HG03095 (cell line): ENCODE data around the gene NKAIN2.
"Not testable (repeated sequence)": the region's sequence is repeated elsewhere in the genome, so short reads cannot be mapped to it uniquely, and the experiment has no call there.

ENCODE experiments used
- ATAC-seq: cut with Tn5 transposase; IDR thresholded peaks from one replicate; pipeline ENCODE4 v1.9.1; 2021; ENCODE audit warnings: moderate library complexity; ENCODE audit not compliant: unreplicated experiment

NKAIN2 gene

GRCh38 chr6:124551711-124552233 is 748.1 kb downstream of the NKAIN2 start:
- ATAC-seq, result no peak

GRCh38 chr6:124557873-124558272 is 754.2 kb downstream of the NKAIN2 start:
- ATAC-seq, result no peak

- not testable (repeated sequence) for ATAC-seq
These were observed 756.4 kb downstream of the NKAIN2 start for GRCh38 chr6:124560078-124560477.

GRCh38 chr6:124560873-124561567 is 757.4 kb downstream of the NKAIN2 start:
- ATAC-seq, result no peak

GRCh38 chr6:124561635-124562130 is 758.0 kb downstream of the NKAIN2 start:
- no peak for ATAC-seq

GRCh38 chr6:124564125-124564524 is 760.5 kb downstream of the NKAIN2 start:
- not testable (repeated sequence) for ATAC-seq

- no peak for ATAC-seq
These were observed 763.7 kb downstream of the NKAIN2 start for GRCh38 chr6:124567401-124567800.

- ATAC-seq, result no peak
These were observed 770.3 kb downstream of the NKAIN2 start for GRCh38 chr6:124573953-124574352.

GRCh38 chr6:124577734-124578281 is 774.1 kb downstream of the NKAIN2 start:
- ATAC-seq, result no peak

GRCh38 chr6:124590001-124590400 is 786.3 kb downstream of the NKAIN2 start:
- ATAC-seq, result no peak

GRCh38 chr6:124599656-124600055 is 796.0 kb downstream of the NKAIN2 start:
- no peak for ATAC-seq

- ATAC-seq, result no peak
These were observed 801.1 kb downstream of the NKAIN2 start for GRCh38 chr6:124604719-124605118.

- ATAC-seq, result no peak
These were observed 803.5 kb downstream of the NKAIN2 start for GRCh38 chr6:124607119-124607627.

GRCh38 chr6:124613031-124613430 is 809.4 kb downstream of the NKAIN2 start:
- no peak for ATAC-seq

GRCh38 chr6:124622351-124622750 is 818.7 kb downstream of the NKAIN2 start:
- ATAC-seq, result no peak

- no peak for ATAC-seq
These were observed 830.0 kb downstream of the NKAIN2 start for GRCh38 chr6:124633655-124634054.

GRCh38 chr6:124640432-124640831 is 836.8 kb downstream of the NKAIN2 start:
- ATAC-seq, result no peak

GRCh38 chr6:124655866-124656265 is 852.2 kb downstream of the NKAIN2 start:
- no peak for ATAC-seq

- ATAC-seq, result no peak
These were observed 854.4 kb downstream of the NKAIN2 start for GRCh38 chr6:124658053-124658452.

- ATAC-seq, result no peak
These were observed 855.8 kb downstream of the NKAIN2 start for GRCh38 chr6:124659427-124659826.

GRCh38 chr6:124660185-124660584 is 856.5 kb downstream of the NKAIN2 start:
- no peak for ATAC-seq

GRCh38 chr6:124661097-124661661 is 857.5 kb downstream of the NKAIN2 start:
- no peak for ATAC-seq
